ENCODE measurements around the gene PFN1. TPM values are rescaled to one million over a fixed set of nuclear protein-coding genes. Genes with fewer than 3 reads are reported as not detected.
"Not testable (repeated sequence)": the region's sequence is repeated elsewhere in the genome, so short reads cannot be mapped to it uniquely, and the experiment has no call there.

Gene PFN1
- total and polyA plus RNA-seq, 9 of the 15 experiments (the other 6 are each of a cell fraction or from before 2014, with no cell fraction given): 60.5 to 1,479 (median 456) TPM

DNA sequence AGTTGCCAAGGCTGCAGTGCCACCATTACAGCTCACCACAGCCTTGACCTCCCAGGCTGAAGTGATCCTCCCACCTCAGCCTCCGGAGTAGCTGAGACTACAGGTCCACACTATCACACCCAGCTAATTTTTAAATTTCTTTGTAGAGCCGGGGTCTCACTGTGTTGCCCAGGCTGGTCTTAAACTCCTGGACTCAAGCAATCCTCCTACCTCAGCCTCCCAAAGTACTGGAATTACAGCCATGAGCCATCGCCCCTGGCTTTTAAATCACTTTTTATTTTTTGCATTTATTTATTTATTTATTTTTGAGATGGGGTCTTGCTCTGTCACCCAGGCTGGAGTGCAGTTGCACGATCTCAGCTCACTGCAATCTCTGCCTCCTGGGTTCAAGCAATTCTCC, 33.8 kb downstream of the PFN1 start:
- H3K4me3 ChIP-seq; H2AFZ ChIP-seq (ENCODE audit: low read depth, low read length); H3K79me2 ChIP-seq (ENCODE audit: control insufficient read depth, insufficient read depth, low read length); H3K4me2 ChIP-seq (ENCODE audit: insufficient read depth, low read length); H3K9me3 ChIP-seq (replicated peaks; ENCODE audit: control insufficient read depth, insufficient read depth, low read depth, low read length); H3K36me3 ChIP-seq (ENCODE audit: control insufficient read depth, insufficient read depth, low read length); H3K27me3 ChIP-seq (ENCODE audit: control insufficient read depth in 2 of 2, insufficient read depth in 2 of 2, low read length in 2 of 2); BruUV-seq (replicated peaks); FAIRE-seq; H4K20me1 ChIP-seq (replicated peaks; ENCODE audit: control insufficient read depth, insufficient read depth, low read length); ATAC-seq; CTCF ChIA-PET (ENCODE audit: low intra/inter-chr PET ratio); H3K4me1 ChIP-seq (replicated peaks in 1 of 2; ENCODE audit: control insufficient read depth in 2 of 2, insufficient read depth in 2 of 2, low read length in 2 of 2); H3K9me1 ChIP-seq (ENCODE audit: control insufficient read depth, insufficient read depth, low read length); intact Hi-C loops (cut with micrococcal nuclease); DNase-seq (ENCODE audit: extremely low read depth in 1 of 4, low spot score in 3 of 4); H3K9ac ChIP-seq (ENCODE audit: insufficient read depth in 1 of 2, low read depth in 2 of 2, low read length in 2 of 2); H3K27ac ChIP-seq (ENCODE audit: extremely low read depth, low read depth, low read length): not testable (repeated sequence)
- POLR2A ChIA-PET: interaction anchor here (0.6 kb wide), 1 partner anchor 52 kb away, joined by 3 read pairs; no protein-coding TSS in a partner anchor
- in situ Hi-C loops (cut with MboI): loop anchor here (10.0 kb wide), 1 partner anchor 150 kb away; no protein-coding TSS in a partner anchor
- TF ChIP-seq ZNF121 (CRISPR knock-in tag; conservative IDR thresholded peaks at IDR 0.05): peak; percentile 32; the same call in 1 of the 2 replicates
- WGBS (ENCODE audit: insufficient coverage, low coverage, missing lambda C conversion rate): 40% methylated on average over 3 of the region's 4 CpGs

- ChIA-PET CTCF (ENCODE audit: low intra/inter-chr PET ratio) (no interaction called here), POLR2A (interaction anchor here (0.6 to 0.7 kb wide), 3 partner anchors 48 to 171 kb away, joined by 3 to 4 read pairs (median 3); no protein-coding TSS in a partner anchor)
- no peaks in the 10 kb centered on the region for H3K27me3 ChIP-seq (ENCODE audit: control insufficient read depth in 2 of 2, insufficient read depth in 2 of 2, low read length in 2 of 2)
- H3K9me3 ChIP-seq (replicated peaks; ENCODE audit: control insufficient read depth, insufficient read depth, low read depth, low read length): no peaks in the 10 kb centered on the region
- H3K4me1 ChIP-seq (replicated peaks in 1 of 2; ENCODE audit: control insufficient read depth in 2 of 2, insufficient read depth in 2 of 2, low read length in 2 of 2): peaks cover 0 to 5% of the 10 kb centered on the region in 2 experiments; a peak in 4 of 5 replicates
- no peaks in the 10 kb centered on the region for H4K20me1 ChIP-seq (replicated peaks; ENCODE audit: control insufficient read depth, insufficient read depth, low read length)
- WGBS (ENCODE audit: insufficient coverage, low coverage, missing lambda C conversion rate): no CpG with 5 or more reads among the region's 1 CpG
- DNase-seq (ENCODE audit: extremely low read depth in 1 of 4, low spot score in 3 of 4) (no peak), FAIRE-seq (no peak), ATAC-seq (no peak)
- TF ChIP-seq ZFP91 (CRISPR knock-in tag; IDR thresholded peaks at IDR 0.05) (no peak), NFIC (IDR thresholded peaks at IDR 0.05) (0 out of 2 replicates have a peak, but pooled peaks have one; percentile 10)
- H3K9ac ChIP-seq (ENCODE audit: insufficient read depth in 1 of 2, low read depth in 2 of 2, low read length in 2 of 2): no peak overlapping the region
- H3K4me2 ChIP-seq (ENCODE audit: insufficient read depth, low read length): no peak overlapping the region
- no peak overlapping the region for H2AFZ ChIP-seq (ENCODE audit: low read depth, low read length)
- intact Hi-C loops (cut with micrococcal nuclease): no loop called here
- H3K4me3 ChIP-seq: no peak overlapping the region
- H3K27ac ChIP-seq (ENCODE audit: extremely low read depth, low read depth, low read length): no peak overlapping the region
- in situ Hi-C loops (cut with MboI): loop anchor here (10.0 kb wide), 1 partner anchor 151 kb away; no protein-coding TSS in a partner anchor
- H3K36me3 ChIP-seq (ENCODE audit: control insufficient read depth, insufficient read depth, low read length): no peaks in the 10 kb centered on the region
- no peaks in the 10 kb centered on the region for H3K79me2 ChIP-seq (ENCODE audit: control insufficient read depth, insufficient read depth, low read length)
- H3K9me1 ChIP-seq (ENCODE audit: control insufficient read depth, insufficient read depth, low read length): no peaks in the 10 kb centered on the region
- BruUV-seq (replicated peaks): no TSS peak
These were observed 34.3 kb downstream of the PFN1 start for GRCh38 chr17:4913994-4914393.
